KG1 (cell line): ENCODE data around the gene SCN4A.
"Not testable (repeated sequence)": the region's sequence is repeated elsewhere in the genome, so short reads cannot be mapped to it uniquely, and the experiment has no call there.

Source experiments
- DNase-seq: peaks from one replicate; lab custom pipeline; 2025; lab: John Stamatoyannopoulos, UW

SCN4A gene

GRCh38 chr17:63934183-63935112 lies 38.3 kb downstream of the SCN4A start:
- DNase-seq: no peak

GRCh38 chr17:63933598-63933997 lies 39.1 kb downstream of the SCN4A start:
- DNase-seq: no peak

- no peak for DNase-seq
Measured at GRCh38 chr17:63932721-63933120, 40.0 kb downstream of the SCN4A start.

DNA sequence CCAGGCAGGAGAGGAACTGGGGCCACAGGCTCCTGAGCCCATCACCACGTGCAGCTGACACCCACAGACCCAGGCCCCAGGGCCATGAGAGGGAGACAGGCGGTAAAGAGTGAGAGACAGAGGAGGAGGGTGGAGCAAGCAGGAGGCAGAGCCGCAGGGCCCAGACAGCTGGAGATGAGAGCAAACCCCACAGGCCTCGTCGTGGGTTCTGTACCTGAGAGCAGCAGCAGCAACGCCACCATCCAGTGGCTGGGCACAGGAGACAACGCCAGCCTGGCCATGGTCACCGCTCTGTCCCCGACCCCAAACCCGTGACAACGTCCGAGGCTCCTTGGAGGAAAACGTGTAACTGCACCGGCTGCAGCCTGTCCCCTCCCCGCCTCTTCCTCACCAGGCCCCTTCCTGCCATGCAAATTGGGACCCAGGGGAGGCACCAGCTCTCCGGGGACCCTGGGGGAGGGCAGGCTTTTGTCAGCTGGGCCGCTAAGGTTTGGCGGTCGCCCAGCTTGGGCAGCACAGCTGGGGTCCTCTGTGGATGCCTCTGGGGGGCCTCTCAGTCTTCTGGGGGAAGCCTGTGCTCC lies 40.6 kb downstream of the SCN4A start, which contains the start of gene CD79B:
Gene CD79B, minus strand, starts transcription at position 351 of the 581 bp plus-strand sequence. Its CDS starts 70 bp downstream, at position 281.
- no peak for DNase-seq

- DNase-seq: no peak
Measured at GRCh38 chr17:63930951-63931575, 41.7 kb downstream of the SCN4A start.

DNA sequence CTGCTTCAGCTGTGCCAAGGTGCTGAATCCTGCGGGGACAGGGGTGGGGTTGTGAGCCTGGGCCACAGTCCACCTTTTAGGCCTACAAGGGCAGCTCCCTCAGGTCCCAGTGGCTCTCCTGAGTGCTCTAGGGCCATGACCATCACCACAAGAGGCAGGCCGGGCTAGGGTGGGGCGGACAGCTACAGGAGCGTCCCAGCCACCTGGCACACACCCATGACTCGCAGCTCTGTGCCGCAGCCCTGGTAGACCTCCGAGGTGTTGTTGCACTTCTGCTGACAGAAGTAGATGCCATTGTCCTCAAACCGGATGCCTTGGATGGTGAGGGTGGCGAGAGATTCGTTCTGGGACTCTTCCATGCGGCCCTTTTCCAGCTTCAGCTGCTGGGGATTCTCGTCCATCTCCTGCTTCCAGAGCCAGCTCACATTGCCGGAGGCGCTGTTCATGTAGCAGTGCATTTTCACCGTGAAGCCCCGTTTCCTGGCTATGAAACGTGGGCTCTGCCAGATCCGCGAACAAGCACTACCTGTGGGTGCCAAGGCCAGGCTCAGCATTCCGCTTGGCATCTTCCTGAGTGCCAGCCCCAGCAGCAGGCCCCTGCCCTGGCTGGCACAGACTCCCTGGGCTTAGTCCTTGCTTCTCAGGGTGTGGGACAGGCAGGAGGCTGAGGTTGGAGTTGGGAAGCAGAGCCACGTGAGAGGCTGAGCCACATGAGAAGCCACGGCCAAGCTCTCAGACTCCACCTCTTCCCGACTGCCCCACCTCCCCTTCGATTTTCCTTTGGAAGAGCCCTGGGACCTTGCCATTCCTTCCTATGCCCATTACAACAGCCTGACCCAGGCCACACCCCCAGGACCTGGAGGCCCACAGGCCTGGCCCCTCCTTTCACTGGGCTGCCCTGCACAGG lies 42.6 kb downstream of the SCN4A start:
- no peak for DNase-seq

- DNase-seq: no peak
Measured at GRCh38 chr17:63928966-63929695, 43.6 kb downstream of the SCN4A start.

DNA sequence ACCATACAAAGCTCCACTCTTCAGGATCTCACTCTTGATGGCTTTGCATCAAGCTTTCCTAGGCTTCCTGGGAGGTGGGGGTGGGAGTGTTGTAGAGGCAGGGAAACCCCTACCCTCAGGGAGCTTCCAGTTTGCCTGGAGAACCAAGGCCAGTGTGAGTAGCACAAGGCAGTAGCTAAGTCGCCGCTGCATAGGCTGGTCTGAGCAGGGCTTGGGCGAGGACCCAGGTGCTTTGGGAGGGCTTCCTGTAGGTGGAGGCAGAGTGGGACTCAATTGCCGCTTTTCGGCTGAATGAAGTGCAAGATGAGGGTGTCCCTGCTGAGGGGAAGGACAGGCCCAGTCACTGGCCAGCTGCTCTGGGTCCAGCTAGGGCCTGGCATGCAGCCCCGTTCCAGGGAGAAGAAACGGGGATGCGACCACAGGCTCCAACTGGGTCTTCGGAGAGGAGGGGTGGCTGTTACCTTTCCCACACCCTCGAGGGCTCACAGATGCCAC lies 44.5 kb downstream of the SCN4A start:
- DNase-seq: no peak

DNA sequence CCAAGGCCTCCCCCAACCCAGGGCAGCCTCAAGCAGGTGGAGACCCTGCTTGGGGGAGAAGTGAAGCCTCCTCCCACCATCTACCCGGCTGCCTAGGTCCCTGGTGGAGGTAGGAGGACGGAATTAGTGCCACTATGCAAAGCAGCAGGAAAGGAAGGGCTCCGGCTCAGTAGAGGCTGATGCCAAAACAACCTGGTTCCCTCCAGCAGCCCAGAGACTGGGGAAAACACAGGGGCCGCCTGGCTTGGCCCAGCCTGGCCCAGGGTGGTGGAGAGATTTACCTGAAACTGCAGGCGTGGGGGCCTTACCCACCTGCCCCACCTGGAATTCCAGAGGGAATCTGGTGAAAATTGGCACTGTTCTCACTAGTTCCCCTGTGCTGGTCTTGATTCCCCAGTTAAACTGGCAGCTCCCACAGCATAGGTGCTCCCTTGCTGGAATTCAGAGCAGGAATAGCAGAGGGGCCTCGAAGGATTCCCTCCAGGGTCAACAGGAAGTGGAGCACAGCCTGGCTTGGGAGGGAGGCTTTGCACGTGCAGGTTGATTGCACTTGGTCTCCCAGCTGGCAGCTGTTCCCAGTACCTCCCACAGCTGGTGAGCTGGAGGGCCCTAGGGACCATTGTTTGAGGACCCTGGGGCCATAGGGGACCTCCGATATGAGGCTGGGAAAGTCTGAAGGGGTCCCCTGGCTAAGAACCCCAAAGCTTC lies 45.1 kb downstream of the SCN4A start:
- DNase-seq: no peak

GRCh38 chr17:63926164-63926563 lies 46.6 kb downstream of the SCN4A start:
- no peak for DNase-seq

- DNase-seq: no peak
Measured at GRCh38 chr17:63925615-63926014, 47.1 kb downstream of the SCN4A start.

DNA sequence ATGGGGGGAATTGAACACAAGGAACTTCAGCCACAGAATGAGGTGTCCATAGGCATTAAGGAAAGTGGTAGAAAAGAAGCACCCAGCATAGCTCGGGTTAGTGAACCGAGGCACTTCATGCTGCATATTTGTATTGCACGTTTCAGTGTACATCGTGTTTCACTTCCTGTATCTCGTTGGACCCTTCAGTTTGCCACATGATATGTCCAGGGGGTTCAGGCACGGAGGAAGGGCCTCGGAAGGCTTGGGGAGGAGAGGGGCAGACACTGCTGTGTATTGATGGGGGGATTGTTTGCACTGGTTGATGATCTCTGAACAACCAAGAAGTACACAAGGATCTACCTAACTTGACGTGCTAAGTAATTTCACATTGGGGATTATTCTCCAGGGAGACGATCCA lies 50.3 kb downstream of the SCN4A start:
- not testable (repeated sequence) for DNase-seq

GRCh38 chr17:63920779-63921178 lies 51.9 kb downstream of the SCN4A start:
- not testable (repeated sequence) for DNase-seq

DNA sequence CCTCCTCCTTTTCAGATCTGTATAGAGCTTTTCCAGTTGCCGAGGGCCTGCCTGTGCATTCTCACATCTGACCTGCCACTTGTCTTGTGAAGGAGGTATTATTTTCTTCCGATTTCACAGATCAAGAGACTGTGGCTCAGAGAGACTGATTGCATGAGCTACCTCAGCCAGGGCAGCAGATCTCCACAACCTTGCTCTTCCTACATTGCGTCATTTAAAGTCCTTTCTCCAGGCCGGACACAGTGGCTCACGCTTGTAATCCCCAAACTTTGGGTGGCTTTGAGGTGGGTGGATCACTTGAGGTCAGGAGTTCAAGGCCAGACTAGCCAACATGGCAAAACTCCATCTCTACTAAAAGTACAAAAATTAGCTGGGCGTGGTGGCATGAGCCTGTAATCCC lies 52.7 kb downstream of the SCN4A start:
- DNase-seq: not testable (repeated sequence)

DNA sequence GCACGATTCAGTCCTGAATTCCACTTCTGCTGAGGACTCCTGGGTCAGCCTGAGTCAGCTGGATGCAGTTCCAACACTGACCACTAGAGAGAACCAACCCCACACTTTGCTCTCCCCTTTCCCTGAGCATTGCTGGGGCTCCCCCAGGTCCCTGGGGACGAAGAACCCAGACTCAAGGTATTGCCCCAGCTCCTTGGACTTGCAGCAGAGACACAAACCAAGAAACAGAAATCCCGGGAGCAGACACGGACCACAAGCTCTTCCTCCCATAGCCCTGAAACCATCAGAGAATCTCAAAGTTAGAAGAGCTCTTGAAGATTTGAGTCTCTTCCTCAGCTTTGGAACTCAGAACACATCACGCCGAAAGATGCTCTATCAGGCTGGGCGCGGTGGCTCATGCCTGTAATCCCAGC lies 53.4 kb downstream of the SCN4A start:
- no peak for DNase-seq

DNA sequence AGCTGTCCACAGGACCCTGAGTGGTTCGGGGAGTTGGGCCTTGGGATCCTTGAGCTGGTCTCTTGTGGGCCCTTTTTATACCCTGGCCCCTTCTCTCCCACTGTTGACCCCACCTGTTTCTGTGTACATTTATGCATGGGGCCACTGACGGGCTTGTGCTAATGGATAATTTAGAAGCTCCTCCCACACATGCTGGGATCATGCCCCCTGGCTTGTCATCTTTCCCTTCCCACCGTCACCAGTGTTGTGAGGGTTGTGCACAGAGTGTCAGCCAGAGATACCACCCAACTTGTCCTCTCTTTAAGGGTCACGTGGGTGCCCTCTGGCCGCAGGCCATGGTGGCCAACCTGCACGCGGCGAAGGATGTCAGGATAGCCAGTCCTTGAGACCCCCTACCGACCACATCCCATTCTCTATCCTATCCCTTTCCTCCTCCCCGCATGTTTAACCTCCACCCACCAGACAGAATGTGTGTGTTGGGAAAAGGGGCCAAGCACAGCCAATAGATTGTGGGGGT lies 53.9 kb downstream of the SCN4A start, which contains the start of gene GH1:
Gene GH1, minus strand, starts transcription at position 51 of the 517 bp plus-strand sequence. CDS start 63 bp downstream, outside the sequence.
- not testable (repeated sequence) for DNase-seq

DNA sequence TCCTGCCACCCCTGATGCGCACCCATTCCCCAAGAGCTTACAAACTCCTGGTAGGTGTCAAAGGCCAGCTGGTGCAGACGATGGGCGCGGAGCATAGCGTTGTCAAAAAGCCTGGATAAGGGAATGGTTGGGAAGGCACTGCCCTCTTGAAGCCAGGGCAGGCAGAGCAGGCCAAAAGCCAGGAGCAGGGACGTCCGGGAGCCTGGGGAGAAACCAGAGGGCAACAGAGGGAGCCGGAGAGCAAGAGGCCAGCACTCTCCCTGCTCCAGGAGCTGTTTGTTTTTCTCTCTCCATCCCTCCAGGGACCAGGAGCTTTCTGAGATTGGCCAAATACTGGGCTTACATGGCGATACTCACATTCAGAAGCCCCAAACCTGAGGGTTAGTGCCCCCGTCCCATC lies 54.4 kb downstream of the SCN4A start:
- DNase-seq: no peak

DNA sequence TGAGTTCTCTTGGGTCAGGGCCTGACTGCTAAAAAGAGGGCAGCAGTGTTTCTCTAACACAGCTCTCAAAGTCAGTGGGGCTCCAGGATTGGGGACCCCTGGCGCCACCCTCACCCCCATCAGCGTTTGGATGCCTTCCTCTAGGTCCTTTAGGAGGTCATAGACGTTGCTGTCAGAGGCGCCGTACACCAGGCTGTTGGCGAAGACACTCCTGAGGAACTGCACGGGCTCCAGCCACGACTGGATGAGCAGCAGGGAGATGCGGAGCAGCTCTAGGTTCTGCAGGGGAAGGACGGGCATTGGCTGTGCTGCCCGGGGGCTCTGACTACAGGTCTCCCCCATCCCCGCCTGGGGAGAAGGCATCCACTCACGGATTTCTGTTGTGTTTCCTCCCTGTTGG lies 55.1 kb downstream of the SCN4A start:
- DNase-seq: no peak

GRCh38 chr17:63917206-63917605 lies 55.5 kb downstream of the SCN4A start:
- not testable (repeated sequence) for DNase-seq
